H1 (cell line): ENCODE measurements around the gene NEK9. TPM values are rescaled to one million over a fixed set of nuclear protein-coding genes. Genes with fewer than 3 reads are reported as not detected.

Source experiments
- CTCF ChIA-PET: fragments of 300-600 bp; sonication (Branson Sonifier 250); formaldehyde crosslinking; loops from one replicate; lab custom pipeline; 2021; ENCODE audit not compliant: partially characterized antibody; lab: Charles Lee
- POLR2A ChIA-PET: fragments of 300-600 bp; sonication (Branson Sonifier 250); formaldehyde crosslinking; loops from one replicate; lab custom pipeline; 2021; ENCODE audit warnings: inconsistent platforms; ENCODE audit not compliant: partially characterized antibody; lab: Charles Lee
- DNase-seq, 2 experiments: peaks; one replicate each; pipeline versions ENCODE4 v3.0.0 to v3.0.0-alpha.2; 2010 to 2022; ENCODE audit warnings: low spot score in 2 of 2, low read depth in 1 of 2, mixed read lengths in 1 of 2
- FAIRE-seq: peaks from 2 replicates; lab custom pipeline; 2011; peaks lifted over from hg19 to GRCh38; lab: Jason Lieb, UNC
- H2AFZ ChIP-seq: 2 replicates; pipeline ENCODE4 v1.8.1; 2012; ENCODE audit warnings: low read length, inconsistent platforms
- H2AK5ac ChIP-seq: 2 replicates; pipeline ENCODE4 v1.6.1; 2013; ENCODE audit warnings: low read depth, low read length
- H2BK120ac ChIP-seq: replicated peaks from 2 replicates; pipeline ENCODE3; 2013; ENCODE audit warnings: low read depth, low read length, inconsistent platforms
- H2BK12ac ChIP-seq: 2 replicates; pipeline ENCODE4 v1.6.1; 2013; ENCODE audit warnings: low read depth, low read length
- H2BK15ac ChIP-seq: 2 replicates; pipeline ENCODE4 v1.6.1; 2013; ENCODE audit warnings: low read length
- H2BK20ac ChIP-seq: 2 replicates; pipeline ENCODE4 v1.6.1; 2013; ENCODE audit warnings: low read length
- H2BK5ac ChIP-seq: 2 replicates; pipeline ENCODE4 v1.6.1; 2013; ENCODE audit warnings: low read depth, low read length
- H3K14ac ChIP-seq: 2 replicates; pipeline ENCODE4 v1.6.1; 2013; ENCODE audit warnings: inconsistent platforms; ENCODE audit not compliant: insufficient read length
- H3K18ac ChIP-seq: 2 replicates; pipeline ENCODE4 v1.6.1; 2013; ENCODE audit warnings: low read length; ENCODE audit errors: extremely low read depth
- H3K23ac ChIP-seq: 2 replicates; pipeline ENCODE4 v1.6.1; 2013; ENCODE audit warnings: inconsistent platforms; ENCODE audit not compliant: insufficient read length
- H3K23me2 ChIP-seq: 2 replicates; pipeline ENCODE4 v1.6.1; 2013; ENCODE audit warnings: low read depth, low read length
- H3K27ac ChIP-seq: 2 replicates; pipeline ENCODE4 v1.6.1; 2011; ENCODE audit warnings: low read depth, low read length, inconsistent platforms
- H3K27me3 ChIP-seq, 4 experiments: replicated peaks in 1 of 4; 1 replicate in 1 of 4; 2 replicates in 3 of 4; pipeline versions ENCODE4 v1.6.1 to v1.8.1; 2011 to 2013; ENCODE audit warnings: low read length in 3 of 4, mild to moderate bottlenecking in 3 of 4, inconsistent platforms in 2 of 4, mixed read lengths in 2 of 4, moderate library complexity in 1 of 4; ENCODE audit not compliant: control insufficient read depth in 3 of 4, insufficient read depth in 3 of 4; ENCODE audit errors: extremely low read depth in 1 of 4
- H3K36me3 ChIP-seq, 4 experiments: 2 replicates each; pipeline versions ENCODE4 v1.6.1 to v1.8.1; 2011 to 2013; ENCODE audit warnings: mild to moderate bottlenecking in 4 of 4, low read length in 3 of 4, moderate library complexity in 2 of 4, control low read depth in 1 of 4, inconsistent platforms in 1 of 4; ENCODE audit not compliant: insufficient read depth in 4 of 4, control insufficient read depth in 2 of 4
- H3K4ac ChIP-seq: replicated peaks from 2 replicates; pipeline ENCODE3; 2013; ENCODE audit warnings: low read length, low read depth, mixed read lengths, inconsistent platforms; ENCODE audit not compliant: insufficient read length
- H3K4me1 ChIP-seq, 4 experiments: replicated peaks in 1 of 4; 1 replicate in 1 of 4; 2 replicates in 3 of 4; pipeline versions ENCODE4 v1.6.1 to v1.8.1; 2011 to 2013; ENCODE audit warnings: low read length in 3 of 4, inconsistent platforms in 2 of 4, mixed read lengths in 1 of 4; ENCODE audit not compliant: insufficient read depth in 4 of 4, control insufficient read depth in 3 of 4
- H3K4me2 ChIP-seq, 2 experiments: 2 replicates each; pipeline versions ENCODE4 v1.6.1 to v1.8.1; 2011 to 2013; ENCODE audit warnings: low read depth in 2 of 2, low read length in 2 of 2, control low read depth in 1 of 2, inconsistent platforms in 1 of 2, mild to moderate bottlenecking in 1 of 2; ENCODE audit not compliant: insufficient read depth in 1 of 2
- H3K4me3 ChIP-seq, 4 experiments: fragments of 200-600, 300-600 bp in 1 of 4; sonication (generic), shearing (Covaris generic), sonication (Bioruptor Twin) in 1 of 4; 2 replicates each; pipeline versions ENCODE4 v1.5.1 to v1.8.1; 2011 to 2016; ENCODE audit warnings: low read length in 4 of 4, low read depth in 3 of 4, control low read depth in 2 of 4, inconsistent platforms in 2 of 4, mild to moderate bottlenecking in 2 of 4, mixed read lengths in 1 of 4, moderate library complexity in 1 of 4; ENCODE audit not compliant: insufficient read depth in 2 of 4; ENCODE audit errors: extremely low read depth in 1 of 4
- H3K56ac ChIP-seq: replicated peaks from 2 replicates; pipeline ENCODE3; 2013; ENCODE audit warnings: low read depth, mild to moderate bottlenecking, mixed read lengths, low read length, inconsistent platforms; ENCODE audit not compliant: insufficient read length
- H3K79me1 ChIP-seq: 2 replicates; pipeline ENCODE4 v1.6.1; 2013; ENCODE audit warnings: low read depth, low read length, control low read depth
- H3K79me2 ChIP-seq, 2 experiments: 2 replicates each; pipeline versions ENCODE4 v1.6.1 to v1.8.1; 2012 to 2013; ENCODE audit warnings: low read length in 2 of 2, mild to moderate bottlenecking in 2 of 2, inconsistent platforms in 1 of 2; ENCODE audit not compliant: insufficient read depth in 2 of 2, control insufficient read depth in 1 of 2
- H3K9ac ChIP-seq, 4 experiments: replicated peaks in 1 of 4; 1 replicate in 1 of 4; 2 replicates in 3 of 4; pipeline versions ENCODE4 v1.6.1 to v1.8.1; 2011 to 2013; ENCODE audit warnings: low read depth in 3 of 4, low read length in 3 of 4, control low read depth in 2 of 4, mild to moderate bottlenecking in 2 of 4, moderate library complexity in 2 of 4, inconsistent platforms in 1 of 4; ENCODE audit errors: extremely low read depth in 1 of 4
- H3K9me3 ChIP-seq, 2 experiments: 2 replicates each; pipeline versions ENCODE4 v1.6.1 to v1.8.1; 2012 to 2013; ENCODE audit warnings: mild to moderate bottlenecking in 2 of 2, moderate library complexity in 2 of 2, control low read depth in 1 of 2, inconsistent platforms in 1 of 2, low read depth in 1 of 2, low read length in 1 of 2, mixed read lengths in 1 of 2; ENCODE audit not compliant: insufficient read depth in 2 of 2
- H4K20me1 ChIP-seq, 2 experiments: replicated peaks in 1 of 2; 2 replicates each; pipeline versions ENCODE3 to v1.8.1; 2011 to 2013; ENCODE audit warnings: inconsistent platforms in 2 of 2, low read length in 2 of 2, mild to moderate bottlenecking in 1 of 2; ENCODE audit not compliant: insufficient read depth in 2 of 2, control insufficient read depth in 1 of 2
- H4K5ac ChIP-seq: 2 replicates; pipeline ENCODE4 v1.6.1; 2013; ENCODE audit warnings: low read length, low read depth, mixed read lengths, inconsistent platforms; ENCODE audit not compliant: insufficient read length
- H4K8ac ChIP-seq: 2 replicates; pipeline ENCODE4 v1.8.0; 2013; ENCODE audit warnings: mild to moderate bottlenecking, moderate library complexity, low read length, inconsistent platforms; ENCODE audit not compliant: insufficient read depth; ENCODE audit errors: extremely low read depth
- H4K91ac ChIP-seq: replicated peaks from 2 replicates; pipeline ENCODE3; 2013; ENCODE audit warnings: low read length, mixed read lengths, inconsistent platforms; ENCODE audit not compliant: insufficient read length
- BRCA1 ChIP-seq: IDR thresholded peaks from 2 replicates; pipeline ENCODE4 v1.6.1; 2012; ENCODE audit warnings: low read depth, low read length, improper control_type of control experiment
- CEBPB ChIP-seq: IDR thresholded peaks from 2 replicates; pipeline ENCODE4 v1.6.1; 2012; ENCODE audit warnings: low read depth, low read length
- CHD2 ChIP-seq: IDR thresholded peaks from 2 replicates; pipeline ENCODE4 v1.6.1; 2012; ENCODE audit warnings: low read length, improper control_type of control experiment
- CREB1 ChIP-seq: IDR thresholded peaks from 2 replicates; pipeline ENCODE4 v1.6.1; 2012; ENCODE audit warnings: inconsistent platforms
- CTBP2 ChIP-seq: IDR thresholded peaks from 2 replicates; pipeline ENCODE4 v1.7.0; 2011; ENCODE audit warnings: borderline replicate concordance, mild to moderate bottlenecking, moderate library complexity, mixed read lengths, low read length; ENCODE audit not compliant: insufficient read depth, insufficient read length
- EGR1 ChIP-seq: IDR thresholded peaks from 2 replicates; pipeline ENCODE4 v1.6.1; 2011; ENCODE audit warnings: low read depth, low read length, borderline replicate concordance
- EP300 ChIP-seq, 2 experiments: IDR thresholded peaks; 1 replicate in 1 of 2; 2 replicates in 1 of 2; pipeline ENCODE4 v1.6.1; 2011 to 2012; ENCODE audit warnings: low read depth in 2 of 2, low read length in 2 of 2, mild to moderate bottlenecking in 2 of 2, borderline replicate concordance in 1 of 2, inconsistent platforms in 1 of 2, moderate library complexity in 1 of 2
- FOSL1 ChIP-seq: IDR thresholded peaks from 2 replicates; pipeline ENCODE4 v1.6.1; 2011; ENCODE audit warnings: mild to moderate bottlenecking, low read depth, low read length, moderate library complexity; ENCODE audit not compliant: insufficient read depth
- KDM4A ChIP-seq: IDR thresholded peaks from one replicate; pipeline ENCODE4 v1.7.1; 2012; ENCODE audit warnings: low read depth, mild to moderate bottlenecking, moderate library complexity, low read length, inconsistent platforms; ENCODE audit not compliant: severe bottlenecking
- RNF2 ChIP-seq: fragments of 200-900, 300-1000 bp; sonication (generic); IDR thresholded peaks from 2 replicates; pipeline ENCODE4 v1.7.1; 2016; ENCODE audit warnings: borderline replicate concordance, low read depth, mild to moderate bottlenecking, antibody characterized with exemption, low read length; ENCODE audit not compliant: poor library complexity, severe bottlenecking; ENCODE audit errors: missing control alignments
- SP1 ChIP-seq: IDR thresholded peaks from 2 replicates; pipeline ENCODE4 v1.6.1; 2011; ENCODE audit warnings: low read depth, low read length
- YY1 ChIP-seq: IDR thresholded peaks from 2 replicates; pipeline ENCODE4 v1.6.1; 2011; ENCODE audit warnings: low read depth, mild to moderate bottlenecking, low read length
- WGBS, 2 experiments: shearing (Covaris generic) in 1 of 2; methylation state at CpG; one replicate each; pipeline versions ENCODE4 v1.1.6 to v1.1.7; 2013 to 2015; ENCODE audit warnings: low lambda C conversion rate in 2 of 2, mixed read lengths in 2 of 2, inconsistent platforms in 1 of 2, low coverage in 1 of 2, missing lambda C conversion rate in 1 of 2; ENCODE audit not compliant: insufficient replicate concordance in 2 of 2, insufficient coverage in 1 of 2, insufficient read length in 1 of 2; ENCODE audit errors: extremely low coverage in 1 of 2, missing lambda C conversion rate in 1 of 2; 5-methylcytosine and 5-hydroxymethylcytosine counted together
- polyA plus RNA-seq, 7 experiments: library from polyadenylated mRNA; depleted of rRNA in 3 of 7; stranded (reverse) in 5 of 7; unstranded in 2 of 7; fragments of >200 nt in 5 of 7; fragments of 200-250 nt in 2 of 7; gene quantifications; 1 replicate in 5 of 7; 2 replicates in 1 of 7; 4 replicates in 1 of 7; pipeline versions ENCODE4 v1.2.1 to v1.2.3, GENCODE V29; 2011 to 2013; ENCODE audit warnings: missing spikeins in 2 of 7, mixed read lengths in 2 of 7
- total RNA-seq: library from RNA; stranded (reverse); fragmentation: NEBNext Ultra II Directional; extraction: Animal tissue kit (Norgen Biotek cat#: 25700); gene quantifications from 2 replicates; pipeline ENCODE4 v1.2.1, GENCODE V29; 2021
- TF ChIP-seq, protein P1 (sequence below): IDR thresholded peaks from 2 replicates; pipeline ENCODE4 v1.6.1; 2011; ENCODE audit warnings: low read length, improper control_type of control experiment

NEK9 gene
- total and polyA plus RNA-seq, 2 of the 8 experiments (the other 6 are each of a cell fraction or from before 2014, with no cell fraction given) = 16.0 to 43.6 TPM

DNA sequence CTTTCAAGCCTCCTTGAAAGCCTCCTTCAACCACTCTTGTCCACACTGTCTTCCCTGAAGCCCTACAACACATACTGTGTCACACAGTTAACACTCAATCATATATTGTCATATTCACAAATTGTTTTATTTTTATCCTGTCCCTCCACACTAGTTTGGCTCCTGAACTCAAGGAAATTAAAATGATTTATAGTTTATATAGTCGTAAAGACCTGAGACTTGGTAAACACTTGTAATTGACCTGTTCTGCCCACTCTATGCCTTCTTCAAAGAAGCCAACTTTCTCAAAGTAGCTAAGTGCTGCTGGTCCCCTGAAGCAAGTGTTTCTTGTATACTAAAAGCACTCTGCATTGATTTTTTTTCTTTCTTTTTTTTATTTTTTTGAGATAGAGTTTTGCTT, 15.6 kb upstream of the NEK9 start:
- Histone ChIP-seq H4K5ac (no peak overlapping the region), H4K20me1 (peaks cover 0 to 3% of the 10 kb centered on the region in 2 experiments), H3K4me1 (no peaks in the 10 kb centered on the region), H2BK12ac (no peak overlapping the region), H2AFZ (no peak overlapping the region), H3K4ac (no peak overlapping the region), H3K4me2 (no peak overlapping the region), H3K14ac (no peak overlapping the region), H2BK120ac (no peak overlapping the region), H3K9me3 (no peaks in the 10 kb centered on the region), H3K79me2 (peaks cover 0 to 11% of the 10 kb centered on the region in 2 experiments; a peak in 2 of 4 replicates), H3K23me2 (no peaks in the 10 kb centered on the region), H3K27me3 (no peaks in the 10 kb centered on the region), H3K27ac (no peak overlapping the region), H2BK5ac (no peak overlapping the region), H3K79me1 (peaks cover 2% of the 10 kb centered on the region), H3K23ac (no peak overlapping the region), H2BK15ac (no peak overlapping the region), H4K8ac (no peak overlapping the region), H3K4me3 (no peak overlapping the region), H2AK5ac (no peak overlapping the region), H3K18ac (no peak overlapping the region), H3K36me3 (peaks cover 0 to 2% (median 1%) of the 10 kb centered on the region in 4 experiments; a peak in 3 of 8 replicates), H3K9ac (no peak overlapping the region), H2BK20ac (no peak overlapping the region), H3K56ac (no peak overlapping the region), H4K91ac (no peak overlapping the region)
- DNase-seq = no peak
- ChIA-PET CTCF (interaction anchor here (0.8 to 11.2 kb wide), 12 partner anchors 8 to 161 kb away, joined by 3 to 105 read pairs (median 4); no protein-coding TSS in a partner anchor), POLR2A (interaction anchor here (1.0 to 1.7 kb wide), 4 partner anchors 117 to 152 kb away, joined by 3 to 5 read pairs (median 4); no protein-coding TSS in a partner anchor)
- no peak for FAIRE-seq
- WGBS, 2 experiments = 100% methylated on average over 1 of the region's 1 CpG; no CpG with 5 or more reads in 1 of the 2 experiments
- TF ChIP-seq, protein P1, sequence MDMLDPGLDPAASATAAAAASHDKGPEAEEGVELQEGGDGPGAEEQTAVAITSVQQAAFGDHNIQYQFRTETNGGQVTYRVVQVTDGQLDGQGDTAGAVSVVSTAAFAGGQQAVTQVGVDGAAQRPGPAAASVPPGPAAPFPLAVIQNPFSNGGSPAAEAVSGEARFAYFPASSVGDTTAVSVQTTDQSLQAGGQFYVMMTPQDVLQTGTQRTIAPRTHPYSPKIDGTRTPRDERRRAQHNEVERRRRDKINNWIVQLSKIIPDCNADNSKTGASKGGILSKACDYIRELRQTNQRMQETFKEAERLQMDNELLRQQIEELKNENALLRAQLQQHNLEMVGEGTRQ = no peak
- no peak for TF ChIP-seq BRCA1
- TF ChIP-seq SP1 = no peak
- no peak for TF ChIP-seq CHD2
- no peak for TF ChIP-seq FOSL1
- TF ChIP-seq YY1 = no peak
- no peak for TF ChIP-seq RNF2
- TF ChIP-seq EP300 (IDR thresholded peaks at IDR 0.05; ENCODE audit: borderline replicate concordance in 1 of 2, low read depth in 2 of 2, low read length in 2 of 2) = no peak
- no peak for TF ChIP-seq CTBP2
- no peak for TF ChIP-seq CREB1
- TF ChIP-seq CEBPB = no peak
- no peak for TF ChIP-seq KDM4A
- no peak for TF ChIP-seq EGR1
